Measurements from ENCODE around the gene CADM2. TPM values are rescaled to one million over a fixed set of nuclear protein-coding genes. Genes with fewer than 3 reads are reported as not detected.

CADM2 gene
- total and polyA plus RNA-seq, 2 donors (not counting 3 experiments of a cell fraction or from before 2014, with no cell fraction given), result not detected

DNA sequence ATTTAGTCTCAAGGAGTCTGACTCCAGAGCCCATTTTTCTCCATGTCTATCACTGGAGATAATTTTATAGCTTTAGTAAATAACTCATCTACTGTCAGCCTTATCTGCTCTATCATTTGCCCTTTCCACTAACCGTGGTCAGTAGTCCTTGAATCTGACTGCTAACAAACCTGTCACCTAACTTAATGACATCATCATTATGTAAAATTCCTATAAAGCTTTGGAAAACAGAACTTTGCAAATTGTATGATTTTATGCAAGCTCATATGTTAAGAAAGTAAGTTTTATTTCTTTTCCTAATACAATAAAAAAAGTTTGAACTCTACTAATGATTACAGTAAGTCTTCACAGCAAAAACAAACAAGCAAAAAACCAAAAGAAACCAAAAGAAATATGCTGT is 293.9 kb downstream of the CADM2 start:
- DNase-seq (ENCODE audit: low read depth, low spot score) (no peak), FAIRE-seq (no peak)
- Histone ChIP-seq H3K79me2 (ENCODE audit: control insufficient read depth, insufficient read depth, low read length) (no peaks in the 10 kb centered on the region), H3K9ac (replicated peaks; ENCODE audit: extremely low read depth, insufficient read depth, low read length) (no peak overlapping the region), H3K9me1 (replicated peaks; ENCODE audit: control insufficient read depth, extremely low read depth, insufficient read depth, low read length) (no peaks in the 10 kb centered on the region), H3K27ac (ENCODE audit: insufficient read depth, low read depth, low read length) (no peak overlapping the region), H3K9me3 (replicated peaks; ENCODE audit: control insufficient read depth, insufficient read depth, low read length) (no peaks in the 10 kb centered on the region), H3K27me3 (ENCODE audit: control insufficient read depth in 2 of 2, insufficient read depth in 2 of 2, low read length in 2 of 2) (no peaks in the 10 kb centered on the region), H4K20me1 (replicated peaks; ENCODE audit: control insufficient read depth, extremely low read depth, insufficient read depth, low read length) (no peaks in the 10 kb centered on the region), H2AFZ (ENCODE audit: low read depth, low read length) (no peak overlapping the region), H3K36me3 (ENCODE audit: control insufficient read depth in 2 of 2, extremely low read depth in 1 of 2, insufficient read depth in 2 of 2, low read length in 2 of 2) (no peaks in the 10 kb centered on the region), H3K4me3 (replicated peaks in 1 of 3; ENCODE audit: insufficient read depth in 1 of 3, low read depth in 1 of 3, low read length in 3 of 3) (no peak overlapping the region), H3K4me2 (ENCODE audit: insufficient read depth, low read length) (no peak overlapping the region), H3K4me1 (ENCODE audit: control insufficient read depth, extremely low read depth, insufficient read depth, low read length) (no peaks in the 10 kb centered on the region)
- BruUV-seq (replicated peaks), result no TSS peak
- dilution Hi-C loops (cut with MboI; ENCODE audit: extremely low pct_ligation_motif_present, low sequenced_read_pairs) (no loop called here), intact Hi-C loops (cut with micrococcal nuclease) (no loop called here)
- POLR2A ChIA-PET, result no interaction called here
- CTCF ChIA-PET, result no interaction called here
- TF ChIP-seq, protein P1, sequence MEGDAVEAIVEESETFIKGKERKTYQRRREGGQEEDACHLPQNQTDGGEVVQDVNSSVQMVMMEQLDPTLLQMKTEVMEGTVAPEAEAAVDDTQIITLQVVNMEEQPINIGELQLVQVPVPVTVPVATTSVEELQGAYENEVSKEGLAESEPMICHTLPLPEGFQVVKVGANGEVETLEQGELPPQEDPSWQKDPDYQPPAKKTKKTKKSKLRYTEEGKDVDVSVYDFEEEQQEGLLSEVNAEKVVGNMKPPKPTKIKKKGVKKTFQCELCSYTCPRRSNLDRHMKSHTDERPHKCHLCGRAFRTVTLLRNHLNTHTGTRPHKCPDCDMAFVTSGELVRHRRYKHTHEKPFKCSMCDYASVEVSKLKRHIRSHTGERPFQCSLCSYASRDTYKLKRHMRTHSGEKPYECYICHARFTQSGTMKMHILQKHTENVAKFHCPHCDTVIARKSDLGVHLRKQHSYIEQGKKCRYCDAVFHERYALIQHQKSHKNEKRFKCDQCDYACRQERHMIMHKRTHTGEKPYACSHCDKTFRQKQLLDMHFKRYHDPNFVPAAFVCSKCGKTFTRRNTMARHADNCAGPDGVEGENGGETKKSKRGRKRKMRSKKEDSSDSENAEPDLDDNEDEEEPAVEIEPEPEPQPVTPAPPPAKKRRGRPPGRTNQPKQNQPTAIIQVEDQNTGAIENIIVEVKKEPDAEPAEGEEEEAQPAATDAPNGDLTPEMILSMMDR (IDR thresholded peaks at IDR 0.05; ENCODE audit: extremely low read depth in 1 of 2, insufficient read depth in 1 of 2, low read depth in 1 of 2, low read length in 2 of 2), result no peak
- TF ChIP-seq MYC (IDR thresholded peaks at IDR 0.05; ENCODE audit: low read depth, low read length) (no peak), EZH2 (IDR thresholded peaks at IDR 0.05; ENCODE audit: borderline replicate concordance, low read depth, low read length, severe bottlenecking) (no peak), POLR2AphosphoS5 (IDR thresholded peaks at IDR 0.05; ENCODE audit: insufficient read depth, low read depth, low read length) (no peak), FOS (IDR thresholded peaks at IDR 0.05; ENCODE audit: borderline replicate concordance, insufficient read depth, low read length) (no peak), GATA2 (IDR thresholded peaks at IDR 0.05; ENCODE audit: insufficient read depth, insufficient read length, low read depth, low read length) (no peak), JUN (IDR thresholded peaks at IDR 0.05; ENCODE audit: borderline replicate concordance, insufficient read depth, insufficient read length, low read depth) (no peak), POLR2A (IDR thresholded peaks at IDR 0.05; ENCODE audit: low read depth, low read length) (no peak)
- TF ChIP-seq, protein P2, sequence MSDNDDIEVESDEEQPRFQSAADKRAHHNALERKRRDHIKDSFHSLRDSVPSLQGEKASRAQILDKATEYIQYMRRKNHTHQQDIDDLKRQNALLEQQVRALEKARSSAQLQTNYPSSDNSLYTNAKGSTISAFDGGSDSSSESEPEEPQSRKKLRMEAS (IDR thresholded peaks at IDR 0.05; ENCODE audit: insufficient read depth, insufficient read length), result no peak
